Fibroblast of lung (primary cell): ENCODE measurements around the gene ALOXE3. TPM values are rescaled to one million over a fixed set of nuclear protein-coding genes. Genes with fewer than 3 reads are reported as not detected.
A peak's percentile ranks its signal among the peaks of the same experiment; 100 is the strongest.

ENCODE experiments used
- DNase-seq, 2 donors: peaks; one replicate each; pipeline versions ENCODE4 v3.0.0 to v3.0.0-alpha.2; 2010; ENCODE audit warnings: low read depth in 2 of 2
- H2AFZ ChIP-seq: 2 replicates; pipeline ENCODE4 v1.5.1; 2012; ENCODE audit warnings: low read length, control low read depth, inconsistent platforms
- H3K27ac ChIP-seq: 2 replicates; pipeline ENCODE4 v1.5.1; 2011; ENCODE audit warnings: low read length, control low read depth; ENCODE audit not compliant: insufficient read depth
- H3K27me3 ChIP-seq: 2 replicates; pipeline ENCODE4 v1.5.1; 2011; ENCODE audit warnings: mild to moderate bottlenecking, low read length; ENCODE audit not compliant: control insufficient read depth, insufficient read depth
- H3K36me3 ChIP-seq: 2 replicates; pipeline ENCODE4 v1.5.1; 2011; ENCODE audit warnings: low read length; ENCODE audit not compliant: control insufficient read depth, insufficient read depth
- H3K4me1 ChIP-seq: 2 replicates; pipeline ENCODE4 v1.5.1; 2011; ENCODE audit warnings: low read length; ENCODE audit not compliant: control insufficient read depth, insufficient read depth; ENCODE audit errors: extremely low read depth
- H3K4me2 ChIP-seq: 2 replicates; pipeline ENCODE4 v1.5.1; 2011; ENCODE audit warnings: low read length, control low read depth; ENCODE audit not compliant: insufficient read depth; ENCODE audit errors: extremely low read depth
- H3K4me3 ChIP-seq, 4 experiments: fragments of 200-600 bp in 1 of 4; sonication (generic) in 1 of 4; replicated peaks in 1 of 4; 2 replicates each; pipeline ENCODE4 v1.5.1; 2011 to 2016; ENCODE audit warnings: low read length in 4 of 4, low read depth in 3 of 4, mild to moderate bottlenecking in 3 of 4, control low read depth in 2 of 4, inconsistent platforms in 1 of 4, mixed read lengths in 1 of 4; ENCODE audit not compliant: insufficient read depth in 1 of 4; ENCODE audit errors: control extremely low read depth in 1 of 4
- H3K79me2 ChIP-seq: 2 replicates; pipeline ENCODE4 v1.5.1; 2012; ENCODE audit warnings: mild to moderate bottlenecking, low read length, inconsistent platforms; ENCODE audit not compliant: control insufficient read depth, insufficient read depth
- H3K9ac ChIP-seq: 2 replicates; pipeline ENCODE4 v1.5.1; 2011; ENCODE audit warnings: mild to moderate bottlenecking, low read length, control low read depth; ENCODE audit not compliant: insufficient read depth
- H3K9me3 ChIP-seq: 2 replicates; pipeline ENCODE4 v1.5.1; 2012; ENCODE audit warnings: low read depth, low read length; ENCODE audit not compliant: control insufficient read depth, insufficient read depth
- H4K20me1 ChIP-seq: 2 replicates; pipeline ENCODE4 v1.5.1; 2011; ENCODE audit warnings: low read length; ENCODE audit not compliant: control insufficient read depth, insufficient read depth; ENCODE audit errors: extremely low read depth
- EZH2 ChIP-seq: IDR thresholded peaks from 2 replicates; pipeline ENCODE4 v1.5.1; 2012; ENCODE audit warnings: low read length, control low read depth, mild to moderate bottlenecking; ENCODE audit errors: missing control alignments
- polyA plus RNA-seq, 2 donors: library from polyadenylated mRNA; depleted of rRNA in 1 of 2; stranded (reverse) in 1 of 2; unstranded in 1 of 2; fragments of >200 nt; gene quantifications; 2 replicates each; pipeline ENCODE4 v1.2.1, GENCODE V29; 2011 to 2012; ENCODE audit warnings: missing spikeins in 1 of 2
- total RNA-seq: library from RNA; depleted of rRNA; stranded (reverse); fragments of >200 nt; gene quantifications from 2 replicates; pipeline ENCODE4 v1.2.1, GENCODE V29; 2014
- TF ChIP-seq, protein P1 (sequence below), 2 donors: IDR thresholded peaks in 1 of 2; conservative IDR thresholded peaks in 1 of 2; 1 replicate in 1 of 2; 2 replicates in 1 of 2; pipeline ENCODE4 v1.5.1; 2011 to 2012; ENCODE audit warnings: low read length in 2 of 2, control low read depth in 1 of 2, inconsistent platforms in 1 of 2, low read depth in 1 of 2, mild to moderate bottlenecking in 1 of 2

ALOXE3 gene
- total and polyA plus RNA-seq, 2 donors (not counting 1 experiment from before 2014, with no cell fraction given), result 0.01 TPM; not detected in 1

DNA sequence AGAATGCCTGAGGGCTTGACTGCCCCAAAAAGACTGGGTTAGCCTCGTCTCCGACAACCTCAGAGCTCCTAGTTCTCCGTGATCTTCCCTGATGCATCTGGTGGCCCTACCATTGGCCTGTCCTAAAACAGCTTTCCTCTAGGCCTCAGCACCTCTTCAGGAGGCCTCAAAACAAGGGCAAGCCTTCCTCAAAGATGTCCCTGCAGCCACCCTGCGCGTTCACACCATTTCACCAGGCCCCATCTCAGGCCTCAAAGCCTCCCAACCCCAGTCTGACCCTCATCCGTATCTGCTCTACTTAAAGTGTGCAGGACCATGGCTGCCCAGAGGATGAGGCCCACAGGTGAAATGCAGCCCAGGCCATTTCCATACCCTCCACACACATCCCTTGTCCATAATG is 7.4 kb downstream of the ALOXE3 start:
- no peak overlapping the region for H2AFZ ChIP-seq
- no peak overlapping the region for H3K4me2 ChIP-seq
- no peak for DNase-seq
- TF ChIP-seq, protein P1, sequence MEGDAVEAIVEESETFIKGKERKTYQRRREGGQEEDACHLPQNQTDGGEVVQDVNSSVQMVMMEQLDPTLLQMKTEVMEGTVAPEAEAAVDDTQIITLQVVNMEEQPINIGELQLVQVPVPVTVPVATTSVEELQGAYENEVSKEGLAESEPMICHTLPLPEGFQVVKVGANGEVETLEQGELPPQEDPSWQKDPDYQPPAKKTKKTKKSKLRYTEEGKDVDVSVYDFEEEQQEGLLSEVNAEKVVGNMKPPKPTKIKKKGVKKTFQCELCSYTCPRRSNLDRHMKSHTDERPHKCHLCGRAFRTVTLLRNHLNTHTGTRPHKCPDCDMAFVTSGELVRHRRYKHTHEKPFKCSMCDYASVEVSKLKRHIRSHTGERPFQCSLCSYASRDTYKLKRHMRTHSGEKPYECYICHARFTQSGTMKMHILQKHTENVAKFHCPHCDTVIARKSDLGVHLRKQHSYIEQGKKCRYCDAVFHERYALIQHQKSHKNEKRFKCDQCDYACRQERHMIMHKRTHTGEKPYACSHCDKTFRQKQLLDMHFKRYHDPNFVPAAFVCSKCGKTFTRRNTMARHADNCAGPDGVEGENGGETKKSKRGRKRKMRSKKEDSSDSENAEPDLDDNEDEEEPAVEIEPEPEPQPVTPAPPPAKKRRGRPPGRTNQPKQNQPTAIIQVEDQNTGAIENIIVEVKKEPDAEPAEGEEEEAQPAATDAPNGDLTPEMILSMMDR (conservative IDR thresholded peaks at IDR 0.05 in 1 of 2, IDR thresholded peaks at IDR 0.05 in 1 of 2; ENCODE audit: low read depth in 1 of 2, low read length in 2 of 2), result no peak
- no peak for TF ChIP-seq EZH2
- H3K79me2 ChIP-seq, result no peaks in the 10 kb centered on the region
- H4K20me1 ChIP-seq, result no peaks in the 10 kb centered on the region
- no peaks in the 10 kb centered on the region for H3K36me3 ChIP-seq
- no peak overlapping the region for H3K27ac ChIP-seq
- no peaks in the 10 kb centered on the region for H3K4me1 ChIP-seq
- peaks cover 50% of the 10 kb centered on the region for H3K27me3 ChIP-seq
- H3K9me3 ChIP-seq, result no peaks in the 10 kb centered on the region
- no peak overlapping the region for H3K4me3 ChIP-seq
- H3K9ac ChIP-seq, result no peak overlapping the region

DNA sequence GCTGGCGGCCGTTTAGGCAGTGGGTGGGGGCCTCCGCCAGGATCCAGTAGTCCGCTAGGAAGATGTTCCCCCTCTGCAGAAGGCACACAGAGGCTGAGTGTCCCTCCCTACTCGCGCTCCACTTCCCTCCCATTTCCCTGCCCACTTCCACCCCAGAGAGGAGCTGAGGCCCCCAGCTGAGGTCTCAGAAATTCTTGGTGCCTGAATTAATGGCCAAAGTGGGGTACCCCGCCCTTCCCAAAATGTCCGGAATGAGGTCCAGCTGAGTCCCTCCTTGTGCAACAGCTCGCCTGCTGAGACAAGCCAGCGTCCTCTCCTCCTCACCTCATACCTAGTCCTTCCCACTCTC is 7.9 kb downstream of the ALOXE3 start:
- no peak overlapping the region for H3K4me3 ChIP-seq
- H4K20me1 ChIP-seq, result no peaks in the 10 kb centered on the region
- H3K4me1 ChIP-seq, result no peaks in the 10 kb centered on the region
- TF ChIP-seq, protein P1 (conservative IDR thresholded peaks at IDR 0.05 in 1 of 2, IDR thresholded peaks at IDR 0.05 in 1 of 2; ENCODE audit: low read depth in 1 of 2, low read length in 2 of 2), result no peak
- TF ChIP-seq EZH2, result no peak
- H3K36me3 ChIP-seq, result no peaks in the 10 kb centered on the region
- peaks cover 46% of the 10 kb centered on the region for H3K27me3 ChIP-seq
- no peak overlapping the region for H3K9ac ChIP-seq
- H3K4me2 ChIP-seq, result no peak overlapping the region
- no peak overlapping the region for H3K27ac ChIP-seq
- no peak overlapping the region for H2AFZ ChIP-seq
- H3K79me2 ChIP-seq, result no peaks in the 10 kb centered on the region
- no peaks in the 10 kb centered on the region for H3K9me3 ChIP-seq
- no peak for DNase-seq

DNA sequence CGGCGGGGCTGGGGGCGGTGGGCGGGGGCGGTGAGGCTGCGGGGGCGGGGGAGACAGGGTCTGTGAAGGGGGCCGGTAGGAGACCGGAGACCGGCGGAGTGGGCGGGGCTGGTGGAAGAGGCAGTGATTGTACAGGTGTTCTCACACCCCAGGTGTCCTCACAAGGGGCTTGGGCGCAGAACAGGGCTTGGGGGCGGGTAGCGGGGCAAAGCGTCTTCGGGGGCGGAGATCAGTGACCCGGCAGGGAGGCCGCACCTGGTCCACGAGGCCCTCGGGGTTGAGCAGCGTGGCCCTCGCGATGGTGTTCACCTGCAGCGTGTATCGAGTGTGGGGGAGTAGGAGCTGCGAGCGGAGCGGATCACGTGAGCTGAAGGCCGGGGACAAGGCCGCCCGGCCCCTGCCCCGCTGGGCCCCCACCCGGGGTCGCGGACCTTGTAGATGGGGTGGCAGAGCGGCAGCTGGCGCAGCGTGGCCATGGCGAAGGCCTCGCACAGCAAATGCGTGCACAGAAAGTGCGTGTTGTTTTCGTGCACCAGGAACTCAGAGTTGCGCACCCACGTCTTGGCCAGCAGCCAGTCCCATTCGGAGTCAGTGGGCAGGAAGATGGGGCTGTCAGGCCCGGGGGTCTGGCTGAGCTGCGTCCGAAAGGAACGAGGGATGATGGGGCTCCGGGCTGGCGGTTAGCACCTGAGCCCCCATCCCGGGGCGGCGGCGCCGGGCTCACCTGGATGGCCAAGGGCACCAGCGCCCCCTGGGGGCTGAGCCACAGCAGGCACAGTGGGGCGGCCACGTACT is 8.5 kb downstream of the ALOXE3 start:
- H3K9ac ChIP-seq, result no peak overlapping the region
- peak overlapping the region; percentile 25 for H3K4me2 ChIP-seq
- H4K20me1 ChIP-seq, result no peaks in the 10 kb centered on the region
- H3K36me3 ChIP-seq, result no peaks in the 10 kb centered on the region
- peak; percentile 73 for TF ChIP-seq EZH2
- TF ChIP-seq, protein P1 (conservative IDR thresholded peaks at IDR 0.05 in 1 of 2, IDR thresholded peaks at IDR 0.05 in 1 of 2; ENCODE audit: low read depth in 1 of 2, low read length in 2 of 2), result peak; percentile 41 to 67
- H3K79me2 ChIP-seq, result no peaks in the 10 kb centered on the region
- H3K27me3 ChIP-seq, result peaks cover 40% of the 10 kb centered on the region
- no peak overlapping the region for H2AFZ ChIP-seq
- peak overlapping the region in 1 of 4 experiments; percentile 10 for H3K4me3 ChIP-seq
- no peaks in the 10 kb centered on the region for H3K4me1 ChIP-seq
- no peaks in the 10 kb centered on the region for H3K9me3 ChIP-seq
- H3K27ac ChIP-seq, result no peak overlapping the region
- DNase-seq, result peak; percentile 11 to 14
